ENCODE measurements around the gene MEST. TPM values are rescaled to one million over a fixed set of nuclear protein-coding genes. Genes with fewer than 3 reads are reported as not detected.
"Not testable (repeated sequence)": the region's sequence is repeated elsewhere in the genome, so short reads cannot be mapped to it uniquely, and the experiment has no call there.

Gene MEST
- total RNA-seq, 1 experiment from 2014 or later: 49.5 TPM

DNA sequence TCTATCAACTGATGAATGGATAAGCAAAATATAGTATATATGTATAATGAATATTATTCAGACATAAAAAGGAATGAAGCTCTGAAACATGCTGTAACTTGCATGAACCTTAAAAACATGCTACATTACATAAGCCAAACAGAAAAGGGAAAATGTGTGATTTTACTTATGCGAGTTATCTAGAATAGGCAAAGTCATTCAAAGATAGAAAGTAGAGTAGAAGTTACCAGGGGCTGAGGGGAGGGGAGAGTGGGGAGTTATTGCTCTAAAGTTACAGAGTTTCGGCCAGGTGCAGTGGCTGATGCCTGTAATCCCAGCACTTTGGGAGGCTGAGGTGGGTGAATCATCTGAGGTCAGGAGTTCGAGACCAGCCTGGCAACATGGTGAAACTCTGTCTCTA lies 40.5 kb upstream of the MEST start:
- POLR2A ChIA-PET; H3K36me3 ChIP-seq (ENCODE audit: control insufficient read depth in 1 of 2, insufficient read depth in 2 of 2, low read length in 2 of 2); H3K4me1 ChIP-seq (ENCODE audit: control insufficient read depth in 1 of 2, insufficient read depth in 2 of 2, low read length in 2 of 2); RAD21 ChIA-PET (ENCODE audit: low non-redundant PET in 1 of 2, low total read pairs in 2 of 2, uncharacterized antibody in 2 of 2, unreplicated experiment in 2 of 2); ATAC-seq; H3K9me2 ChIP-seq (ENCODE audit: insufficient read depth); H3K4me3 ChIP-seq (replicated peaks in 1 of 2; ENCODE audit: low read depth in 1 of 2, low read length in 2 of 2); DNase-seq (ENCODE audit: low read depth, low spot score); H3K27ac ChIP-seq (ENCODE audit: low read depth, low read length); H3K4me2 ChIP-seq (ENCODE audit: low read length); H2AFZ ChIP-seq (ENCODE audit: low read depth, low read length, poor library complexity, severe bottlenecking); BruUV-seq (replicated peaks); intact Hi-C loops (cut with micrococcal nuclease); H3K79me2 ChIP-seq (ENCODE audit: insufficient read depth, low read length); CTCF ChIA-PET; H3K9me3 ChIP-seq (ENCODE audit: control insufficient read depth in 1 of 2, insufficient read depth in 1 of 2, low read depth in 1 of 2, low read length in 2 of 2); H3K27me3 ChIP-seq (ENCODE audit: insufficient read depth, low read length); H4K20me1 ChIP-seq (ENCODE audit: insufficient read depth); H3K9ac ChIP-seq (ENCODE audit: low read length): not testable (repeated sequence)

- ATAC-seq (no peak), DNase-seq (ENCODE audit: low read depth, low spot score) (no peak)
- intact Hi-C loops (cut with micrococcal nuclease): no loop called here
- ChIA-PET RAD21 (ENCODE audit: low non-redundant PET in 1 of 2, low total read pairs in 2 of 2, uncharacterized antibody in 2 of 2, unreplicated experiment in 2 of 2) (no interaction called here), POLR2A (no interaction called here), CTCF (no interaction called here)
- H3K79me2 ChIP-seq (ENCODE audit: insufficient read depth, low read length): no peaks in the 10 kb centered on the region
- no peaks in the 10 kb centered on the region for H4K20me1 ChIP-seq (ENCODE audit: insufficient read depth)
- no peak overlapping the region for H2AFZ ChIP-seq (ENCODE audit: low read depth, low read length, poor library complexity, severe bottlenecking)
- H3K4me2 ChIP-seq (ENCODE audit: low read length): no peak overlapping the region
- peaks cover 0 to 2% of the 10 kb centered on the region in 2 experiments; a peak in 1 of 4 replicates for H3K9me3 ChIP-seq (ENCODE audit: control insufficient read depth in 1 of 2, insufficient read depth in 1 of 2, low read depth in 1 of 2, low read length in 2 of 2)
- H3K27me3 ChIP-seq (ENCODE audit: insufficient read depth, low read length): no peaks in the 10 kb centered on the region
- H3K9me2 ChIP-seq (ENCODE audit: insufficient read depth): no peaks in the 10 kb centered on the region
- TF ChIP-seq ELF1 (IDR thresholded peaks at IDR 0.05; ENCODE audit: borderline replicate concordance, low read depth) (no peak), ZNF274 (IDR thresholded peaks at IDR 0.05; ENCODE audit: low read depth, low read length) (no peak), JUND (IDR thresholded peaks at IDR 0.05) (no peak), CEBPB (IDR thresholded peaks at IDR 0.05; ENCODE audit: low read depth) (no peak), YY1 (IDR thresholded peaks at IDR 0.05; ENCODE audit: extremely low read depth, insufficient replicate concordance, low read depth, low read length) (no peak), EGR1 (IDR thresholded peaks at IDR 0.05; ENCODE audit: low read depth) (no peak), SP1 (IDR thresholded peaks at IDR 0.05; ENCODE audit: low read depth) (no peak), RAD21 (IDR thresholded peaks at IDR 0.05; ENCODE audit: low read depth) (no peak), POLR2A (IDR thresholded peaks at IDR 0.05; ENCODE audit: borderline replicate concordance, extremely low read depth, insufficient read depth, insufficient read length) (no peak), CBX3 (IDR thresholded peaks at IDR 0.05; ENCODE audit: low read depth) (no peak), ZBTB33 (IDR thresholded peaks at IDR 0.05; ENCODE audit: extremely low read depth, insufficient replicate concordance, low read length) (no peak), EZH2phosphoT487 (IDR thresholded peaks at IDR 0.05; ENCODE audit: borderline replicate concordance) (no peak), TCF7L2 (IDR thresholded peaks at IDR 0.05; ENCODE audit: borderline replicate concordance, extremely low read depth, insufficient read depth, insufficient read length) (no peak), ATF3 (IDR thresholded peaks at IDR 0.05) (no peak), SRF (IDR thresholded peaks at IDR 0.05; ENCODE audit: low read depth) (no peak), POLR2AphosphoS5 (IDR thresholded peaks at IDR 0.05; ENCODE audit: low read depth, low read length) (no peak)
- TF ChIP-seq, protein P1, sequence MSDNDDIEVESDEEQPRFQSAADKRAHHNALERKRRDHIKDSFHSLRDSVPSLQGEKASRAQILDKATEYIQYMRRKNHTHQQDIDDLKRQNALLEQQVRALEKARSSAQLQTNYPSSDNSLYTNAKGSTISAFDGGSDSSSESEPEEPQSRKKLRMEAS (IDR thresholded peaks at IDR 0.05): no peak
- H3K4me3 ChIP-seq (replicated peaks in 1 of 2; ENCODE audit: low read depth in 1 of 2, low read length in 2 of 2): no peak overlapping the region
- BruUV-seq (replicated peaks): no TSS peak
- peaks cover 0 to 6% of the 10 kb centered on the region in 2 experiments; a peak in 1 of 4 replicates for H3K4me1 ChIP-seq (ENCODE audit: control insufficient read depth in 1 of 2, insufficient read depth in 2 of 2, low read length in 2 of 2)
- no peak overlapping the region for H3K27ac ChIP-seq (ENCODE audit: low read depth, low read length)
- H3K9ac ChIP-seq (ENCODE audit: low read length): no peak overlapping the region
- H3K36me3 ChIP-seq (ENCODE audit: control insufficient read depth in 1 of 2, insufficient read depth in 2 of 2, low read length in 2 of 2): no peaks in the 10 kb centered on the region
These were observed 38.9 kb upstream of the MEST start for GRCh38 chr7:130452951-130453350.

Measured in HCT116 (cell line).